ENCODE results near the gene SIGLEC11.

The SIGLEC11 gene

DNA sequence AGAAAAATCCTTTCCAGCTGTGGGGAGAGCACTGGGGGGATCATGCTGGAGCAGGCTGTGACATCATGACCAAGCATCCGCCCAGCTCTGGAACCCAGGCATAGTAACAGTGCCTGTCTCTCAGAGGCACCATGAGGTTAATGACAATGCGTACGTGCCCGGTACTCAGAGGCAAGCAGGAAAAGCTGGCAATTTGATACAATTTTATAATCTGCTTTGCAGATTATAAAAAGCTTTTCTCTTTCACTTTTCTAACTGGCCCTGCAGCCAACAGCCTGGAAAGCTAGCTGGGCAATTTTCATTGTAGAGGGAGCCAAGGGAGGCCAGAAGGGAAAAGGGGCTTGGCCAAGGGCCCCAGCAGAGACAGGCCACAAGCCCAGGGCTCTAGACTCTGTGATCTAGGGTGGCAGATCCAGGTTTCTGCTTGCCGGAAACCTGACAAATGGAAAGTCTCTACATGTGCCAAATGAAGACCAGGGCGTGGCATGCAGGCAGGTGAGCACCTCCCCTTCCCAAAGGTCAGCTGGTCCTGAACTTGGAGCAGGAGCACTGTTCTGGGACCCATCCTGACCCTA lies 41.5 kb upstream of the SIGLEC11 start:
- no peaks in the 10 kb centered on the region for H3K9me3 ChIP-seq (ENCODE audit: insufficient read depth, low read length, severe bottlenecking)
- H3K27ac ChIP-seq (ENCODE audit: low read length) = no peak overlapping the region
- H3K4me2 ChIP-seq (ENCODE audit: insufficient read depth, low read length) = no peak overlapping the region
- no peak overlapping the region for H3K4me3 ChIP-seq (ENCODE audit: low read depth in 1 of 2, low read length in 2 of 2)
- DNase-seq = no peak
- no peak overlapping the region for H3K9ac ChIP-seq (ENCODE audit: low read depth, low read length)
- peaks cover 37% of the 10 kb centered on the region for H4K20me1 ChIP-seq (ENCODE audit: insufficient read depth, low read length)
- H3K4me1 ChIP-seq (ENCODE audit: insufficient read depth, low read length) = no peaks in the 10 kb centered on the region
- no peak for ATAC-seq (ENCODE audit: insufficient read depth, low read depth)
- no peak for TF ChIP-seq EZH2 (IDR thresholded peaks at IDR 0.05; ENCODE audit: borderline replicate concordance, low read depth, low read length, severe bottlenecking)
- TF ChIP-seq, protein P1, sequence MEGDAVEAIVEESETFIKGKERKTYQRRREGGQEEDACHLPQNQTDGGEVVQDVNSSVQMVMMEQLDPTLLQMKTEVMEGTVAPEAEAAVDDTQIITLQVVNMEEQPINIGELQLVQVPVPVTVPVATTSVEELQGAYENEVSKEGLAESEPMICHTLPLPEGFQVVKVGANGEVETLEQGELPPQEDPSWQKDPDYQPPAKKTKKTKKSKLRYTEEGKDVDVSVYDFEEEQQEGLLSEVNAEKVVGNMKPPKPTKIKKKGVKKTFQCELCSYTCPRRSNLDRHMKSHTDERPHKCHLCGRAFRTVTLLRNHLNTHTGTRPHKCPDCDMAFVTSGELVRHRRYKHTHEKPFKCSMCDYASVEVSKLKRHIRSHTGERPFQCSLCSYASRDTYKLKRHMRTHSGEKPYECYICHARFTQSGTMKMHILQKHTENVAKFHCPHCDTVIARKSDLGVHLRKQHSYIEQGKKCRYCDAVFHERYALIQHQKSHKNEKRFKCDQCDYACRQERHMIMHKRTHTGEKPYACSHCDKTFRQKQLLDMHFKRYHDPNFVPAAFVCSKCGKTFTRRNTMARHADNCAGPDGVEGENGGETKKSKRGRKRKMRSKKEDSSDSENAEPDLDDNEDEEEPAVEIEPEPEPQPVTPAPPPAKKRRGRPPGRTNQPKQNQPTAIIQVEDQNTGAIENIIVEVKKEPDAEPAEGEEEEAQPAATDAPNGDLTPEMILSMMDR (IDR thresholded peaks at IDR 0.05; ENCODE audit: borderline replicate concordance, extremely low read depth, low read length, poor library complexity, severe bottlenecking) = no peak
- no peaks in the 10 kb centered on the region for H3K79me2 ChIP-seq (ENCODE audit: insufficient read depth, low read length)
- no peaks in the 10 kb centered on the region for H3K27me3 ChIP-seq (ENCODE audit: insufficient read depth, low read length, poor library complexity)
- peaks cover 88% of the 10 kb centered on the region for H3K36me3 ChIP-seq (ENCODE audit: insufficient read depth, low read length)
- H2AFZ ChIP-seq (ENCODE audit: low read depth, low read length) = no peak overlapping the region

DNA sequence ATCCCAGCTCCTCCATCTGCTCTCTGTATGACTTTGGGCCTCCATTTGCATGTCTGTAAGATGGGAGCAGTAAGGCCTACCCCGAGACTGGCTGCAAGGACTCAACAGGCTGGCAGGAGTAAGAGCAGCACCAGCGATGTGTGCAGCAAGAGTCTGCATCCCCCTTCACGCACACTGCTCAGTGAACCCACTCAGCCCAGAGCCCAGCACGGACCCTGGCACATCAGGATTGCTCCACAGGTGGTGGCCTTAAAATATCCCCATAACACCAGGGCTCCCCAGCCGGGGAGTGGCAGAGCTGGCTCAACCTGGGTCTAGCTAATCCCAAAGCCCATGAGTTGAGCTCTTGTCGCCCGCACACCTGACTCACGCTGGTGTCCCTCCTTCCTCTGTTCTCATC lies 40.8 kb upstream of the SIGLEC11 start:
- Histone ChIP-seq H3K4me1 (ENCODE audit: insufficient read depth, low read length) (no peaks in the 10 kb centered on the region), H4K20me1 (ENCODE audit: insufficient read depth, low read length) (peaks cover 35% of the 10 kb centered on the region), H3K4me3 (ENCODE audit: low read depth in 1 of 2, low read length in 2 of 2) (no peak overlapping the region), H3K4me2 (ENCODE audit: insufficient read depth, low read length) (no peak overlapping the region), H3K9ac (ENCODE audit: low read depth, low read length) (no peak overlapping the region), H3K36me3 (ENCODE audit: insufficient read depth, low read length) (peaks cover 86% of the 10 kb centered on the region), H3K9me3 (ENCODE audit: insufficient read depth, low read length, severe bottlenecking) (no peaks in the 10 kb centered on the region), H3K27ac (ENCODE audit: low read length) (no peak overlapping the region), H2AFZ (ENCODE audit: low read depth, low read length) (no peak overlapping the region), H3K79me2 (ENCODE audit: insufficient read depth, low read length) (no peaks in the 10 kb centered on the region), H3K27me3 (ENCODE audit: insufficient read depth, low read length, poor library complexity) (no peaks in the 10 kb centered on the region)
- DNase-seq (no peak), ATAC-seq (ENCODE audit: insufficient read depth, low read depth) (no peak)
- TF ChIP-seq, protein P1 (IDR thresholded peaks at IDR 0.05; ENCODE audit: borderline replicate concordance, extremely low read depth, low read length, poor library complexity, severe bottlenecking) = no peak
- TF ChIP-seq EZH2 (IDR thresholded peaks at IDR 0.05; ENCODE audit: borderline replicate concordance, low read depth, low read length, severe bottlenecking) = no peak

DNA sequence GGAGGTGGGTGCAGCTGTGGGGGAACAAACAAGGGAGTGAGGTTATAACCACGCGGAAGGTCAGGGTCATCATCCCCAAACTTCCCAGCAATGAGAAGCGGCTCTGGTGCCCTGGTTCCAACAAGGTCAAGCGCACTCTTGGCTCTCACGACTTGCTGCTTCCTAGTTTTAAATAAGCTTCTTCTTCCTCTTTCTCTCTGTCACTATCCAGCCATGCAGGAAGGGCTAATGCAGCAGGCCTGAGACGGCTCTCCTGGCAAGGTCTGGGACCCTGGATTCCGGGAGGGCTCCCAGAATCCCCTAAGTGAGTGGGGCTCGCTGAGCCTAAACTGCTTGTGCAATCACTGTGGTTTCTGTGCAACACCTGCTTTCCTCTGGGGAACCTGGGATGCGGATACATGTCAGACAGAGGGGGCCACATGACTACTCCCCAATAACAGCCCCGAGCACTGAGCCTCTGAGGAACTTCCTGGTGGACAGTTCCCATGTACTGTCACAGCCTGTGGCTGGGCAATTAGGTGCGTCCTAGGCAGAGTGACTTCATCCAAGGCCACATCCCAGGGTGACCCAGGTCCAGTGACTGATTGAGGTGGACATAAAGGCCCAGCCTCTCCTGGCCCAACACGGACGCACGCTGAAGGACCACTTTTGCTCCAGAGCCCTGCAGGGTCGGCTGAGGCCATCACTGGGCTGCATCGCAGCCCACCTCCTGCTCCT lies 40.0 kb upstream of the SIGLEC11 start:
- no peak overlapping the region for H3K9ac ChIP-seq (ENCODE audit: low read depth, low read length)
- H3K4me1 ChIP-seq (ENCODE audit: insufficient read depth, low read length) = no peaks in the 10 kb centered on the region
- ATAC-seq (ENCODE audit: insufficient read depth, low read depth) (no peak), DNase-seq (no peak)
- peaks cover 84% of the 10 kb centered on the region for H3K36me3 ChIP-seq (ENCODE audit: insufficient read depth, low read length)
- H3K27ac ChIP-seq (ENCODE audit: low read length) = no peak overlapping the region
- TF ChIP-seq EZH2 (IDR thresholded peaks at IDR 0.05; ENCODE audit: borderline replicate concordance, low read depth, low read length, severe bottlenecking) = no peak
- TF ChIP-seq, protein P1 (IDR thresholded peaks at IDR 0.05; ENCODE audit: borderline replicate concordance, extremely low read depth, low read length, poor library complexity, severe bottlenecking) = no peak
- no peaks in the 10 kb centered on the region for H3K27me3 ChIP-seq (ENCODE audit: insufficient read depth, low read length, poor library complexity)
- H4K20me1 ChIP-seq (ENCODE audit: insufficient read depth, low read length) = peaks cover 33% of the 10 kb centered on the region
- no peak overlapping the region for H2AFZ ChIP-seq (ENCODE audit: low read depth, low read length)
- H3K4me2 ChIP-seq (ENCODE audit: insufficient read depth, low read length) = no peak overlapping the region
- no peak overlapping the region for H3K4me3 ChIP-seq (ENCODE audit: low read depth in 1 of 2, low read length in 2 of 2)
- no peaks in the 10 kb centered on the region for H3K9me3 ChIP-seq (ENCODE audit: insufficient read depth, low read length, severe bottlenecking)
- no peaks in the 10 kb centered on the region for H3K79me2 ChIP-seq (ENCODE audit: insufficient read depth, low read length)

All from DND-41 (cell line).